SU-DHL-6 (cell line): ENCODE data around the gene OSBPL2.

Experiments used
- H2AFZ ChIP-seq: fragments of 200-600 bp; sonication (generic); 2 replicates; pipeline ENCODE4 v1.6.1; 2014; ENCODE audit warnings: low read depth, mild to moderate bottlenecking, moderate library complexity, mixed read lengths, antibody characterized with exemption, low read length; ENCODE audit not compliant: severe bottlenecking
- H3F3A ChIP-seq: fragments of 200-600 bp; shearing (Covaris generic); 2 replicates; pipeline ENCODE4 v1.6.0; 2016; ENCODE audit warnings: antibody characterized with exemption, mild to moderate bottlenecking; ENCODE audit not compliant: insufficient read depth
- H3K27ac ChIP-seq: fragments of 200-600 bp; sonication (generic); 2 replicates; pipeline ENCODE4 v1.5.1; 2016; ENCODE audit warnings: low read depth, mild to moderate bottlenecking, low read length, moderate library complexity, mixed read lengths
- H3K27me3 ChIP-seq: fragments of 200-600 bp; sonication (generic), shearing (Covaris generic); 2 replicates; pipeline ENCODE4 v1.6.0; 2014; ENCODE audit warnings: mild to moderate bottlenecking, low read length
- H3K36me3 ChIP-seq: fragments of 200-600 bp; sonication (generic); 2 replicates; pipeline ENCODE4 v1.6.1; 2014; ENCODE audit warnings: mild to moderate bottlenecking, low read length, mixed read lengths
- H3K4me2 ChIP-seq: fragments of 300-600, 200-600 bp; shearing (Covaris generic), sonication (generic); 2 replicates; pipeline ENCODE4 v1.6.0; 2014; ENCODE audit warnings: low read length, low read depth, mild to moderate bottlenecking; ENCODE audit not compliant: poor library complexity, severe bottlenecking
- H3K4me3 ChIP-seq: fragments of 200-600 bp; sonication (generic); 2 replicates; pipeline ENCODE4 v1.5.1; 2014; ENCODE audit warnings: antibody characterized with exemption, low read length, mild to moderate bottlenecking, mixed read lengths; ENCODE audit not compliant: insufficient read depth, poor library complexity, severe bottlenecking
- H3K79me2 ChIP-seq: fragments of 200-600 bp; sonication (generic); 2 replicates; pipeline ENCODE4 v1.6.1; 2014; ENCODE audit warnings: mild to moderate bottlenecking, low read length, moderate library complexity; ENCODE audit not compliant: insufficient read depth
- H3K9ac ChIP-seq: fragments of 200-600 bp; sonication (generic); 2 replicates; pipeline ENCODE4 v1.7.0; 2014; ENCODE audit warnings: mild to moderate bottlenecking, low read length
- H3K9me2 ChIP-seq: fragments of 200-600 bp; sonication (generic); replicated peaks from 2 replicates; pipeline ENCODE4 v1.6.1; 2014; ENCODE audit warnings: low read length; ENCODE audit not compliant: insufficient read depth
- H3K9me3 ChIP-seq: fragments of 200-600 bp; sonication (generic); 2 replicates; pipeline ENCODE4 v1.6.1; 2014; ENCODE audit warnings: low read length, mixed read lengths; ENCODE audit not compliant: insufficient read depth
- H4K20me1 ChIP-seq: fragments of 200-600 bp; sonication (generic); 2 replicates; pipeline ENCODE4 v1.6.1; 2014; ENCODE audit warnings: low read depth, mild to moderate bottlenecking, antibody characterized with exemption, low read length, moderate library complexity, mixed read lengths
- CTCF ChIP-seq: fragments of 200-600 bp; sonication (generic); IDR thresholded peaks from one replicate; pipeline ENCODE4 v1.5.1; 2017; ENCODE audit warnings: antibody characterized with exemption, mild to moderate bottlenecking, low read length, moderate library complexity; ENCODE audit not compliant: insufficient read depth, poor library complexity, severe bottlenecking
- EZH2phosphoT487 ChIP-seq: fragments of 200-600 bp; sonication (generic), shearing (Covaris generic); conservative IDR thresholded peaks from 2 replicates; pipeline ENCODE4 v1.6.1; 2018; ENCODE audit warnings: mild to moderate bottlenecking, antibody characterized with exemption, low read length, moderate library complexity, mixed read lengths

The OSBPL2 gene

GRCh38 chr20:62303062-62303339, 64.7 kb downstream of the OSBPL2 start:
- TF ChIP-seq EZH2phosphoT487 = no peak
- no peak for TF ChIP-seq CTCF
- peak overlapping the region; percentile 54 for H3K4me3 ChIP-seq
- H3K4me2 ChIP-seq = peak overlapping the region; percentile 83
- no peak overlapping the region for H2AFZ ChIP-seq
- H3K9me3 ChIP-seq = no peaks in the 10 kb centered on the region
- H3K9ac ChIP-seq = peak overlapping the region; percentile 68
- peaks cover 5% of the 10 kb centered on the region; the same call in 1 of the 2 replicates for H4K20me1 ChIP-seq
- no peaks in the 10 kb centered on the region for H3K27me3 ChIP-seq
- 0 out of 2 replicates have a peak, but pooled peaks cover 3% of the 10 kb centered on the region for H3F3A ChIP-seq
- H3K79me2 ChIP-seq = peaks cover 34% of the 10 kb centered on the region
- H3K27ac ChIP-seq = peak overlapping the region; percentile 33
- H3K36me3 ChIP-seq = no peaks in the 10 kb centered on the region
- no peaks in the 10 kb centered on the region for H3K9me2 ChIP-seq

DNA sequence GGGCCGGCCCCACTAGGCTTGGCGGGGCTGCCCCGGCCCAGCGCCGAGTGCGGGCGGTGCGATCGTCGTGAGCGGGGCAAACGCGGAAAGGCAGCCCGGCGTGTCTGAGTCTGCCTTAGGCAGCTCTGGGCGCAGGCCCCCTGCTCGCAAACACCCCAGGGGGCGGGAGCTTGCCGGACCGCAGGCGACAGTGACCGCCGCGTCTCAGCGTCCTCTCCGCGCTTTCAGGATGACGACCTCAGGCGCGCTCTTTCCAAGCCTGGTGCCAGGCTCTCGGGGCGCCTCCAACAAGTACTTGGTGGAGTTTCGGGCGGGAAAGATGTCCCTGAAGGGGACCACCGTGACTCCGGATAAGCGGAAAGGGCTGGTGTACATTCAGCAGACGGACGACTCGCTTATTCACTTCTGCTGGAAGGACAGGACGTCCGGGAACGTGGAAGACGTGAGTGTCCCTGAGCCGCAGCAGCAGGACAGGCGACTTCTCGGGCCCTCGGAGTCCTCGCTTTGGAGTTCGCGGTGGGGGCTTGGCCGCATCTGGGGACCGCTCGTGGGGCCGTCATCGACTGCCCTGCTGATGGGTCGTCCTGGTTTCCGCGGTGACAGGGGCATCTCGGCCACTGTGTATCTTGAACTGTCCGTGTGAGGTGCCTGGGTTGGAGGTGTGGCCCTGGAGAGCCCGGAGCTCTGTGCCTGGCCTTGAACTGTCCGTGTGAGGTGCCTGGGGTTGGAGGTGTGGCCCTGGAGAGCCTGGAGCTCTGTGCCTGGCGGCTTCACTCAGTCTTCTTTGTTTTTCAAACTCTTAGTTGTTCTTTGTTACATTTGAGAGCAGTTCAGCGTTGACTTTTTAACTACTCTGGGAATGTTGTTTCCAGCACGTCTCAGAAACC, 65.3 kb downstream of the OSBPL2 start:
- peak overlapping the region; percentile 54 for H3K4me3 ChIP-seq
- no peaks in the 10 kb centered on the region for H3K27me3 ChIP-seq
- no peaks in the 10 kb centered on the region for H3K36me3 ChIP-seq
- peak overlapping the region; percentile 33 for H3K27ac ChIP-seq
- TF ChIP-seq EZH2phosphoT487 = no peak
- TF ChIP-seq CTCF = no peak
- 0 out of 2 replicates have a peak, but pooled peaks cover 3% of the 10 kb centered on the region for H3F3A ChIP-seq
- H3K79me2 ChIP-seq = peaks cover 34% of the 10 kb centered on the region
- peak overlapping the region; percentile 83 for H3K4me2 ChIP-seq
- peak overlapping the region; percentile 68 for H3K9ac ChIP-seq
- no peaks in the 10 kb centered on the region for H3K9me2 ChIP-seq
- no peaks in the 10 kb centered on the region for H3K9me3 ChIP-seq
- peaks cover 5% of the 10 kb centered on the region; the same call in 1 of the 2 replicates for H4K20me1 ChIP-seq
- no peak overlapping the region for H2AFZ ChIP-seq

- peak overlapping the region; percentile 68 for H3K9ac ChIP-seq
- no peaks in the 10 kb centered on the region for H3K27me3 ChIP-seq
- no peaks in the 10 kb centered on the region for H3K36me3 ChIP-seq
- no peaks in the 10 kb centered on the region for H3K9me3 ChIP-seq
- H3K79me2 ChIP-seq = peaks cover 34% of the 10 kb centered on the region
- H3K4me3 ChIP-seq = peak overlapping the region; percentile 54
- no peak overlapping the region for H3K27ac ChIP-seq
- H2AFZ ChIP-seq = no peak overlapping the region
- 0 out of 2 replicates have a peak, but pooled peaks cover 3% of the 10 kb centered on the region for H3F3A ChIP-seq
- H4K20me1 ChIP-seq = peaks cover 5% of the 10 kb centered on the region; the same call in 1 of the 2 replicates
- H3K9me2 ChIP-seq = no peaks in the 10 kb centered on the region
- peak overlapping the region; percentile 83 for H3K4me2 ChIP-seq
- TF ChIP-seq CTCF = no peak
- no peak for TF ChIP-seq EZH2phosphoT487
Measured at GRCh38 chr20:62304331-62305148, 66.2 kb downstream of the OSBPL2 start.
